OCI-LY7 (cell line): ENCODE measurements around the gene PEX14. TPM values are rescaled to one million over a fixed set of nuclear protein-coding genes. Genes with fewer than 3 reads are reported as not detected.

Source experiments
- BruUV-seq: library from RNA; stranded (reverse); fragments of 400-500 nt; replicated peaks from 2 replicates; lab custom pipeline; 2021; lab: Mats Ljungman, UMichigan
- CTCF ChIA-PET: fragments of 300-600 bp; sonication (Branson Sonifier 250); formaldehyde crosslinking; loops from one replicate; lab custom pipeline; 2022; ENCODE audit warnings: antibody characterized with exemption; ENCODE audit not compliant: unreplicated experiment; lab: Charles Lee
- POLR2A ChIA-PET: fragments of 300-600 bp; sonication (Branson Sonifier 250); formaldehyde crosslinking; loops from one replicate; lab custom pipeline; 2022; ENCODE audit warnings: antibody characterized with exemption; lab: Charles Lee
- DNase-seq: peaks from one replicate; pipeline ENCODE4 v3.0.0-alpha.2; 2015; ENCODE audit warnings: low spot score
- H2AFZ ChIP-seq: fragments of 200-600 bp; sonication (generic), shearing (Covaris generic); 2 replicates; pipeline ENCODE4 v1.6.1; 2014; ENCODE audit warnings: mild to moderate bottlenecking, antibody characterized with exemption, low read length, moderate library complexity
- H3K27ac ChIP-seq: fragments of 200-600 bp; sonication (generic); 2 replicates; pipeline ENCODE4 v1.5.1; 2014; ENCODE audit warnings: mixed run types, low read depth, mild to moderate bottlenecking, moderate library complexity, low read length, inconsistent platforms; ENCODE audit not compliant: poor library complexity, severe bottlenecking
- H3K36me3 ChIP-seq: fragments of 200-600 bp; sonication (generic); 2 replicates; pipeline ENCODE4 v1.6.1; 2014; ENCODE audit warnings: mild to moderate bottlenecking, antibody characterized with exemption, low read length, moderate library complexity, mixed read lengths; ENCODE audit not compliant: insufficient read depth
- H3K4me1 ChIP-seq: fragments of 200-600 bp; sonication (generic); 2 replicates; pipeline ENCODE4 v1.5.1; 2014; ENCODE audit warnings: mild to moderate bottlenecking, low read length; ENCODE audit not compliant: insufficient read depth, poor library complexity, severe bottlenecking
- H3K4me2 ChIP-seq: fragments of 200-600 bp; sonication (generic); 2 replicates; pipeline ENCODE4 v1.6.1; 2014; ENCODE audit warnings: mild to moderate bottlenecking, low read length
- H3K4me3 ChIP-seq: fragments of 200-600 bp; sonication (generic); 2 replicates; pipeline ENCODE4 v1.5.1; 2014; ENCODE audit warnings: mild to moderate bottlenecking, low read depth, low read length; ENCODE audit not compliant: poor library complexity, severe bottlenecking
- H3K79me2 ChIP-seq: fragments of 200-600 bp; sonication (generic); 2 replicates; pipeline ENCODE4 v1.6.1; 2016; ENCODE audit warnings: low read depth, mild to moderate bottlenecking, low read length, moderate library complexity, mixed read lengths; ENCODE audit not compliant: insufficient read depth
- H3K9me2 ChIP-seq: fragments of 200-600 bp; sonication (generic); 2 replicates; pipeline ENCODE4 v1.6.1; 2016; ENCODE audit warnings: mild to moderate bottlenecking, low read length, mixed read lengths; ENCODE audit not compliant: insufficient read depth
- H3K9me3 ChIP-seq: fragments of 200-600 bp; sonication (generic); 2 replicates; pipeline ENCODE4 v1.6.1; 2014; ENCODE audit warnings: mild to moderate bottlenecking, mixed run types, low read length, mixed read lengths
- H4K20me1 ChIP-seq: fragments of 200-600 bp; sonication (generic); 2 replicates; pipeline ENCODE4 v1.6.1; 2014; ENCODE audit warnings: mild to moderate bottlenecking, antibody characterized with exemption, low read length, moderate library complexity, mixed read lengths; ENCODE audit not compliant: insufficient read depth
- EZH2phosphoT487 ChIP-seq: fragments of 200-600 bp; sonication (generic); IDR thresholded peaks from 2 replicates; pipeline ENCODE4 v1.6.1; 2018; ENCODE audit warnings: low read depth, borderline replicate concordance, mild to moderate bottlenecking, mixed run types, antibody characterized with exemption, low read length, moderate library complexity, mixed read lengths
- intact Hi-C: fragments of 100-400 bp; cut with micrococcal nuclease; formaldehyde crosslinking; loops from one replicate; pipeline ENCODE4 v1.10.0; 2022; ENCODE audit not compliant: unreplicated experiment
- total RNA-seq, 2 experiments: library from RNA; depleted of rRNA in 1 of 2; stranded (reverse); fragments of >200 nt in 1 of 2; shearing (Covaris generic) in 1 of 2; gene quantifications; 2 replicates each; pipeline ENCODE4 v1.2.3, GENCODE V29; 2014 to 2022
- TF ChIP-seq, protein P1 (sequence below): fragments of 200-600 bp; sonication (generic); conservative IDR thresholded peaks from 2 replicates; pipeline ENCODE4 v1.5.1; 2014; ENCODE audit warnings: mild to moderate bottlenecking, antibody characterized with exemption, low read length, moderate library complexity, mixed read lengths

The PEX14 gene
- total RNA-seq, 2 experiments from 2014 or later, result 14.6 to 24.3 TPM

DNA sequence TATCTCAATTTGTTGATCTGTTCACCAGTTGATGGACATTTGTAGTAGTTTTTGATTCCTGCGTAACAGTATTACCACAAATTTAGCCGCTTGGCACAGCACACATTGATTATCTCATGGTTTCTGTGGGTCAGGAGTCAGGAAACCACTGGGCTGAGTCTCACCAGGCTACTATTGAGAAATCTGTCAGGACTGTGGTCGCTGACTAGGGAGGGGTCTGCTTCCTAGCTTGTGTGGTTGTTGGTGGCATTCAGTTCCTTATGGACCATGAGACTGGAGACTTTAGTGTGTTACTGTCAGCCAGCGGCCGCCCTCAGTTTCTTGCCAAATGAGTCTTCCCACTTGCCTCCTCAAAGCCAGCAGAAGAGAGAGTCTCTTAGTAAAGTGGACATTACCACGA, 9.8 kb downstream of the PEX14 start:
- Histone ChIP-seq H3K79me2 (peaks cover 29% of the 10 kb centered on the region; the same call in 1 of the 2 replicates), H3K9me3 (no peaks in the 10 kb centered on the region), H4K20me1 (no peaks in the 10 kb centered on the region), H3K27ac (no peak overlapping the region), H3K4me3 (no peak overlapping the region), H3K4me2 (no peak overlapping the region), H3K36me3 (peaks cover 13% of the 10 kb centered on the region), H3K4me1 (no peaks in the 10 kb centered on the region), H2AFZ (no peak overlapping the region), H3K9me2 (no peaks in the 10 kb centered on the region)
- no peak for DNase-seq
- ChIA-PET CTCF (interaction anchor here (0.7 kb wide), 1 partner anchor 40 kb away, joined by 3 read pairs; no protein-coding TSS in a partner anchor), POLR2A (no interaction called here)
- no peak for TF ChIP-seq EZH2phosphoT487
- TF ChIP-seq, protein P1, sequence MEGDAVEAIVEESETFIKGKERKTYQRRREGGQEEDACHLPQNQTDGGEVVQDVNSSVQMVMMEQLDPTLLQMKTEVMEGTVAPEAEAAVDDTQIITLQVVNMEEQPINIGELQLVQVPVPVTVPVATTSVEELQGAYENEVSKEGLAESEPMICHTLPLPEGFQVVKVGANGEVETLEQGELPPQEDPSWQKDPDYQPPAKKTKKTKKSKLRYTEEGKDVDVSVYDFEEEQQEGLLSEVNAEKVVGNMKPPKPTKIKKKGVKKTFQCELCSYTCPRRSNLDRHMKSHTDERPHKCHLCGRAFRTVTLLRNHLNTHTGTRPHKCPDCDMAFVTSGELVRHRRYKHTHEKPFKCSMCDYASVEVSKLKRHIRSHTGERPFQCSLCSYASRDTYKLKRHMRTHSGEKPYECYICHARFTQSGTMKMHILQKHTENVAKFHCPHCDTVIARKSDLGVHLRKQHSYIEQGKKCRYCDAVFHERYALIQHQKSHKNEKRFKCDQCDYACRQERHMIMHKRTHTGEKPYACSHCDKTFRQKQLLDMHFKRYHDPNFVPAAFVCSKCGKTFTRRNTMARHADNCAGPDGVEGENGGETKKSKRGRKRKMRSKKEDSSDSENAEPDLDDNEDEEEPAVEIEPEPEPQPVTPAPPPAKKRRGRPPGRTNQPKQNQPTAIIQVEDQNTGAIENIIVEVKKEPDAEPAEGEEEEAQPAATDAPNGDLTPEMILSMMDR, result no peak
- BruUV-seq, result no TSS peak
- intact Hi-C loops, result no loop called here

DNA sequence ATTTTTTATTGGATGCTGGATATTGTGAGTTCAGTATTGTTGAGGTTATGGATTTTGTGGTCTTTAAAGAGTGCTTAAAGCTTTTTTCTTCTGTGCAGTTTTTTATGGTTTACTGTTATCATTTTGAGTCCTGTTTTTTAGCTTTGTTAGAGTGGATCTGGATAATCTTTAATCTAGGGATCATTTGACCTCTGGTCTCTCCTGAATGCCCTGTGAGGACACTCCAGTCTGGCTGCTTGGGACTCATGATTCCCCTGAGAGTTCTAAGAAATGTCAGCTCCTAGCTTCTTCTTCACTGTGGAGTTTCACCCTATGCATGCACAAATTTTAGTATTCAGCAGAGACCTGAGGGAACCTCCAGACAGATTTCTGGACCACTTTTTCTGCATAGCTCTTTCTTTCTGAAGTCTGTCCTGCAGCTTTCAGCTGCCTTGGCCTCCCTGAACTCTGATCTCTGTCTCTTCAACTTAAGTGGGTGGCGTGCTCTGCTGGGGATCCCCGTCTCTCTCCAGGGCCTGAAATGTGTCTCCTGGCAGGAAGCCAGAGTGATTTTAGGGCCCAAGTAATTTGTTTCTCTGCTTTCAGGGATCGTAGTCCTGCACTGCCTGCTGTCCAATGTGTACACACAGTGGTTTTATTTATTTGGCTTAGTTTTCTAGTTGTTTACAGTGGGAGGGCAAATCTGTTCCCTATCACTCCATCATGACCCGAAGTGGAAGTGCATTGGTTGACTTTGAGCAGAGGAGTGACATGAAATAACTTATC, 14.7 kb downstream of the PEX14 start:
- no peak overlapping the region for H3K4me2 ChIP-seq
- H3K9me3 ChIP-seq, result no peaks in the 10 kb centered on the region
- no peak overlapping the region for H3K27ac ChIP-seq
- intact Hi-C loops, result no loop called here
- no peak overlapping the region for H2AFZ ChIP-seq
- H4K20me1 ChIP-seq, result peaks cover 4% of the 10 kb centered on the region; the same call in 1 of the 2 replicates
- no peak for DNase-seq
- peaks cover 22% of the 10 kb centered on the region; the same call in 1 of the 2 replicates for H3K79me2 ChIP-seq
- no peak overlapping the region for H3K4me3 ChIP-seq
- no peak for TF ChIP-seq EZH2phosphoT487
- TF ChIP-seq, protein P1, result no peak
- no peaks in the 10 kb centered on the region for H3K9me2 ChIP-seq
- H3K36me3 ChIP-seq, result peaks cover 12% of the 10 kb centered on the region
- CTCF ChIA-PET, result no interaction called here
- POLR2A ChIA-PET, result interaction anchor here (0.6 kb wide), 1 partner anchor 75 kb away, joined by 4 read pairs; no protein-coding TSS in a partner anchor
- no TSS peak for BruUV-seq
- peaks cover 2% of the 10 kb centered on the region for H3K4me1 ChIP-seq
